HG03064 (cell line): Measurements from ENCODE around the gene ARL3.
"Not testable (repeated sequence)": the region's sequence is repeated elsewhere in the genome, so short reads cannot be mapped to it uniquely, and the experiment has no call there.

ENCODE experiments used
- ATAC-seq: cut with Tn5 transposase; IDR thresholded peaks from one replicate; pipeline ENCODE4 v1.9.1; 2021; ENCODE audit warnings: low read depth; ENCODE audit not compliant: unreplicated experiment

Gene ARL3

GRCh38 chr10:102710609-102711008 lies 3.6 kb downstream of the ARL3 start:
- no peak for ATAC-seq

DNA sequence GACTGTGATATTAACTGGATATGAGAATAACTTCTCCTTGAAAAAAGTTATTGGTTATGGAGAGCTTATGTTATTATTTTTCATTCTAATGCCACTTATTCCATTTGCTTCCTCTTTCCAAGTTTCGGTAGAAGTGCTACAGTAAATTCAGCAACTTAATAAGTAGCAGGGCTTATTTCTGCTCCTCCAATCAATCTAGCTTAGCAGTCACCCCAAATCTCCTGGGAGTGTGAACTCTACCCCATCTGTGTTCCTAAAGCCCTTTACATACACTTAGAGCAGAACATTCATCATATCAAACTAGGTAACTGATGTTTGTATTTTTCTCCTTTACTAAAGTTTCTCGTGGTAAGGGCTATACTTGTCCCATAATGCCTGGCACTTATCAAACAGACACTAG lies 8.7 kb downstream of the ARL3 start:
- no peak for ATAC-seq

DNA sequence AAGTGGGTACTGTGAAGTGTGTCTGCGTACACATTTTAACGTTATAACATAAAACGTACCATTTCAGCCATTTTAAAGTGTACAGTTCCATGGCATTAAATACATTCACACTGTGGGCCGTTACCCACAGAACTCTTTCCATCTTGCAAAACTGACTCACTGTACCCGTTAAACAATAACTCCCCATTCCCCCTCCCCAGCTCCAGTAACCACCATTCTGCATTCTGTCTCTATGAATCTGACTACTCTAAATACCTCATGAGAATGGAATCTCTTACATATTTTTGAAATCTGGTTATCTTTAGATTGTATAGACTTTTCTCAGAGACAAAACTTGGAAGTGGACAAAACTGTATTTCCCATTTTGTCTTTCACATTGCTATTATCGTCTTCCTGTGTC lies 9.3 kb downstream of the ARL3 start:
- no peak for ATAC-seq

DNA sequence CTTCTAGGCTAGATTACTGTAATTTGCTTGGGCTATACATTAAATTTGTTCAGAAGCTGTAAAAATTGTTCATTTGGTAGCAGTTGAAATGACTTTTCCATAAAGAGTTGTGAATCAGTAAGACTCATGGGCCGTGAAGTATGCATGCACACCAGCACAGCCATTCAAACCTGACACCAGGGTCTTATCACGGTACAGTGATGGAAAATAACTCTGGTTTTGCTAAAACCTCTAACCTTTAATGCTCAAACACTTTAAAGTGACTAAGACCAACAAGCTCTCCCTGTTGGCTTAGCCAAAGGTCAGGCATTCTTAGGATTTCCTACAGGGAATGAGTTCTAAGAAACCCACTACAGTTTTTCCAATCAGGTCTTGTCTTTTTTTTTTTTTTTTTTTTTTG lies 11.5 kb downstream of the ARL3 start:
- ATAC-seq, result no peak

DNA sequence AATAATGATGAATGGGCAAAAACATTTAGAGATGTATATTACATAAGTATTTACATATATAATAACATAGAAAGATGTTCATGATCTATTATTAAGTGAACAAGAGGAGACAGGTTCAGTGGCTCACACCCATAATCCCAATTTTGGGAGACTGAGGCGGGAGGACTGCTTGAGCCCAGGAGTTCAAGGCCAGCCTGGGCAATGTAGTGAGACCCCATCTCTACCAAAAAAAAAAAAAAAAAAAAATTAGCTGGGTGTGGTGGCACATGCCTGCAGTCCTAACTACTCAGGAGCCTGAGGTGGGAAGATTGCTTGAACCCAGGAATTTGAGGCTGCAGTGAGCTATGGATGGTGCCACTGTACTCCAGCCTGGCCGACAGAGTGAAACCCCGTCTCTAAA lies 12.4 kb downstream of the ARL3 start:
- ATAC-seq, result no peak

DNA sequence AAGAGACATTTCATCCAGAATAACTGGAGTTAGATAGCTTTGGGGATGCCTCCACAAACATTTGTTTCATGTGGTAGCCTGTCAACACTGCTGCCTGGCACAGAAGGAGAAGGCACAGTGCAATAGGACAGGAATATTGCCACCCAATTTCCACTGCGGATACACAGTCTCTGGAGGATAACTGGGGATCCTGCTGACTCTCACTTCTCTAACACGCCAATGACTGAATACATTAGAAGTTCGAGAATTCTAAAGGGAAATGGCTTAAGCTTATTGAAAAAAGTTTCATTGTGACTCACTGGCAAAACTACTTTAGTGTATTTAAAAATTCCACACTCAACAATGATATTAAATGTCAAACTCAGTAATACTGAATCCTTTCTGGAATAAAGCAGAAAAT lies 12.9 kb downstream of the ARL3 start:
- ATAC-seq, result no peak

GRCh38 chr10:102698894-102699293 lies 15.3 kb downstream of the ARL3 start:
- ATAC-seq, result no peak

- no peak for ATAC-seq
Observed at GRCh38 chr10:102696736-102697135, 17.5 kb downstream of the ARL3 start.

- not testable (repeated sequence) for ATAC-seq
Observed at GRCh38 chr10:102695401-102695800, 18.8 kb downstream of the ARL3 start.

- ATAC-seq, result no peak
Observed at GRCh38 chr10:102691285-102692066, 22.7 kb downstream of the ARL3 start.

DNA sequence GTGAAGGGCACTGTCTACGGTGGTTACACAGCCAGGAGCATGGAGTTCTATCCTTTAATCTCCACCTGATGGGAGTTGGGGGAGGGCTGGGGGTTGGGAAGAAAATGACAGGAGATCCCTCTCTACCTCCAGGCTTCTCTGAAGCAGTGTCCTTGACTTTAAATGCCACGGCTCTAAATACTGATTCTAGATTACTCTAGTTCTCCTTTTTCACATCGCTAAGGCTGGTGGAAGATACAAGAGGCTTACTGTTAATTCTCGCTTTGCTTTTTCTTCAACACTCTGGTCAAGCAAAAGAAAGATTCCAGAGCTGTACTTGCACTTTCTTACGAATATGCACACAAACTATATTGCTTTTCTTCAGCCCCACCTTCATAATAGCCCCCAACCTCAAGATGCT lies 30.5 kb downstream of the ARL3 start:
- no peak for ATAC-seq

DNA sequence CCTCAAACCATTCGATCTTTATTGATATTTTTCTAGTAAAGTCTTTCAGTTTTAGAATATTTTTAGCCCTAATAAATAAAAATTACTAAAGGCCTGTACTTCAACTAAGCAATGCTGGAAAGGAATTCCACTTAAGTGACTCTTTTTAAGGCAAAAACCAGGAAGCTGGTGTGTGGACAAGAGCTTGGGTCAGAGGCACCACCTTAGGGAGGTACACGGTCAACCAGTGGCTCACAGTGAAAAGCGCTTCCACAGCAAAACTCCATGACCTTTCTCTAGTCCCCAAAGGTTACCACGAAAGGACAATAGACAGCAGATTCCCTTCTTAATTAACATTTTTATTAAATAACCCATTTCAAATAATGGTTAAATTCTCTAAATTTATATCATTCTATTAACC lies 31.2 kb downstream of the ARL3 start:
- ATAC-seq, result no peak

DNA sequence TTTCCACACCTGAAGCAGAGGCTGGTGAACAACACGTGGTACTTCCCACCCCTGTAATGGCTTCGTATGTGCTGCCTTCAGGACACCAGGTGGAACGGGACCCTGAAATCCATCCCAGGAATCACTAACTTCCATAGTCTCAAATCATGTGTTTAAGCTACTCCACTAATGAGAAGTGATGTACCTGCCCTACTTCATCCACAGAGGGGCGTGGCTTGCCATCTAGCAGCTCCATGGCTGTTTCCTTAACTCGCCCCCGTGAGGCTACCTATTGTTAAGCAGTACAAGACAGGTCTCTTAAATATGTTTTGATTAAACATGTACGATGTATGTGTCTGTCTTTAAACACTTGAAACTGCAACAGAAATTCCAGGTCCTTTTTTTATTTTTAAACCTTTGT lies 31.8 kb downstream of the ARL3 start:
- ATAC-seq, result no peak

DNA sequence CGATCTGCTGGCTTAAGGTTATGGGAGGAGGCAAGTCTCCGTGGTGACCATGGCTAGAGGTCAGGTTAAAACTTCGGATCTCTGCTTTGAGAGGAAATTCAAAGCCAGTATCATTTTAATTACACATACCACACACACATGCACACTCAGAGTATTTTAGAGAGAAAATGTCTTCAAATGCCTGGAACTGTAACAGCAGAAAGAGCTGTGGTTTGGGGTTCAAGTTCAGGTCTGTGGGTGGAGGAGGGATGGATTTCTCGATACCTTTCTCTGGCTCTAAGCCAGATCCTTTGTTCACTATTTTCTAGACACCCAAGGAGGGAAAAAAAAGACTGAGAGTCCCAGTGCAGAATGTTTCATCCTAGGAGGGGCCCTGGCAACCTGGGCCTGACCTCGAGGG lies 32.5 kb downstream of the ARL3 start:
- ATAC-seq, result no peak

- ATAC-seq, result no peak
Observed at GRCh38 chr10:102679596-102679995, 34.6 kb downstream of the ARL3 start.

DNA sequence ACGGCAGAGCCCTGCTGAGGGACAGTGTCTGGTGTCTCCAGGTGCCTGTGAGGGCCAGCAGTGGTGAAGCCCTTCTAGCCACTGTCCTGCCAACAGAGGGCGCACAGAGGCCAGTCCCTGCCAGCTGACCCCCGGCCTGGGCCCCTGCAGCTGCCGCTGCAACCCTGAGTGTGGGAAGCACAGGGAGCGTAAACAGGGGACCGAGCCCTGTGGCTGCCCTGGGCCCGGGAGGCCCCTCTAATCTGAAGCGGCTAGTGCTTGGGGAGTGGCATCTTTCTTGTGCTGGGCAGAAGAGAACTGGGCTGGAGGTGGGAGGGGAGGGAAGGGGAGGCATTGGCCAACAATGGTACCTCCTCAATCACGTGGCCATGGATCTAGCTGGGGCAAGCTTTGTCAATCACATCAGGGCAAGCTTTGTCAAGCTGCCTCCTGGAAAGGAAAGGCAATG lies 35.3 kb downstream of the ARL3 start:
- ATAC-seq, result no peak

- ATAC-seq, result no peak
Observed at GRCh38 chr10:102678068-102678400, 36.2 kb downstream of the ARL3 start.

GRCh38 chr10:102677331-102678067 lies 36.7 kb downstream of the ARL3 start:
- no peak for ATAC-seq

DNA sequence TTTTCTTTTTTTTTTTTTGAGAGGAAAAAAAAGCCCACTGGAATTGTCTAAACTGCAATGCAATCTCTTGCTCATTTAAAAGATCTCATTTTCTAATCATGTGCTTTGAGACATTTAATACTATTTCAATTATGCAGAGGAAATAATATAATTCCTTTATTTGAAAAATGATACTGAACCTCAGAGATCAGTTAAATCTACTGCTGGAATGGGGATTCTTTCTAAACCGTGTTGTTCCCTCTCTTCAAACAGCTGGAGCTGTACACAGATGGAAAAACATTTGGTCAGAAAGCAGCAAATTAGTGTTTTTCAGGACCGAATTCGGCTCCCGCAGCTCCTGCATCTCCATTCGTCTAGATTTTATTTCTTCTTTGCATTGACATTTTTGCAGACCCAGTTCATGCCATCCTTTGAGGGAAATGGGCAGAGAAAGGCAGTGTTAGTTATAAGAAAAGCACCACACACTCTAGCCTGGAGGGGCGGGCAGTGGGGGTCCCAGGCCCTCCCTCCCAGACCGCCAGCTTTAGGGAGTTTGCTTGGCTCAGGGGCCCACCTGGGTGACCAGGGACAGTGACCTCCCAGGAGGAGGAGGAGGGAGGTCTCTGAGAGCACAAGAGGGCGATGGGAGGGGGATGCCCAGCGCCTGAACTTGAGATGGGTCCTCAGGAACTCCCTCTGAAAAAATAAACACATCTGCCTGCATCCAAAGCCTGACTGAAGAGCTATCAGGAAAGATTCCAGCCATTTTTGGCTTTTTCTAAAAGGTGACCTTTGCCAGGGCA lies 37.5 kb downstream of the ARL3 start:
- ATAC-seq, result no peak

DNA sequence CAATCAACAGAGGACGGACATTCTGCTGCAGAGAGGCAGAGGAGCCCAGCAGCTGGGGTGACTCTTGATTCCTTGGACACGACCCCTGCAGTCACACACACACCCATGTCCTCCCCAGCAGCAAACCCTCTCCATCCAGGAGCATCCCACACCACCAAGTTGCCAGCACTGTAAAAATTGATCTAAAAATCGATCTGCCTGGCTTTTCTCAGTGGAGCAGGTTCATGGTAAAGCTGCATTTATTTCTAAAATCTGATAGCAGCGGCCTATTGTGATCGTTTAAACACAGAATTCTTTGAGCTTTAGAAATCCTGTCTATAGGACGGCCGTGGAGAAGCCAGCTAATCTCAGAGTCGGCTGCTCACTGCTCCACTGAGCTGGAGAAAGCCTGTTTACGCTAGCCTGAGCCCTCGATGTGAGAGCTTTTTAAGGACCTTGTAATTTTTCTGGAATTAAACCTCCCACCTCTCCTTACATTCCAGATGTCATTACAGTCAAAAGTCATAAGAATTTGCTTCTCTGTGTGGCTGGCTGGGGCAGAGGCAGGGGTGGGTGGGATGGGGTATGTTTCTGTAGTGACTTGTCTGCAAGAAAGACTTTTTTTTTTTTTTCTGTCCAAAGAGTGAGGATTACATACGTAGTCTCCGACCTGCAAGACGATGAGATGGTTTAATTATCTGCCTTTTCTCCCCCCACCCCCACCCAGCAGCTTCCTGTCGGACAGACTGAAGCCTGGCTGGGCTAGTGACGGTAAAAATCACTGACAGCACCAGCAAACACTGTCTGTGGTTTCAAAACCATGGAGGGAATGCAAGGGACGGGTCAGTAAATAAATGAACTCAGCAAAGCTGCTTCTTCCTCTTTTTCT lies 38.3 kb downstream of the ARL3 start:
- no peak for ATAC-seq
